HG02798 (cell line): ENCODE data around the gene MSANTD3.
A peak's percentile ranks its signal among the peaks of the same experiment; 100 is the strongest.
"Not testable (repeated sequence)": the region's sequence is repeated elsewhere in the genome, so short reads cannot be mapped to it uniquely, and the experiment has no call there.

Experiments used
- ATAC-seq: cut with Tn5 transposase; IDR thresholded peaks from one replicate; pipeline ENCODE4 v1.9.1; 2021; ENCODE audit warnings: mild to moderate bottlenecking; ENCODE audit not compliant: unreplicated experiment, poor library complexity

Gene MSANTD3, protein sequence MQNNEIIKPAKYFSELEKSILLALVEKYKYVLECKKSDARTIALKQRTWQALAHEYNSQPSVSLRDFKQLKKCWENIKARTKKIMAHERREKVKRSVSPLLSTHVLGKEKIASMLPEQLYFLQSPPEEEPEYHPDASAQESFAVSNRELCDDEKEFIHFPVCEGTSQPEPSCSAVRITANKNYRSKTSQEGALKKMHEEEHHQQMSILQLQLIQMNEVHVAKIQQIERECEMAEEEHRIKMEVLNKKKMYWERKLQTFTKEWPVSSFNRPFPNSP

DNA sequence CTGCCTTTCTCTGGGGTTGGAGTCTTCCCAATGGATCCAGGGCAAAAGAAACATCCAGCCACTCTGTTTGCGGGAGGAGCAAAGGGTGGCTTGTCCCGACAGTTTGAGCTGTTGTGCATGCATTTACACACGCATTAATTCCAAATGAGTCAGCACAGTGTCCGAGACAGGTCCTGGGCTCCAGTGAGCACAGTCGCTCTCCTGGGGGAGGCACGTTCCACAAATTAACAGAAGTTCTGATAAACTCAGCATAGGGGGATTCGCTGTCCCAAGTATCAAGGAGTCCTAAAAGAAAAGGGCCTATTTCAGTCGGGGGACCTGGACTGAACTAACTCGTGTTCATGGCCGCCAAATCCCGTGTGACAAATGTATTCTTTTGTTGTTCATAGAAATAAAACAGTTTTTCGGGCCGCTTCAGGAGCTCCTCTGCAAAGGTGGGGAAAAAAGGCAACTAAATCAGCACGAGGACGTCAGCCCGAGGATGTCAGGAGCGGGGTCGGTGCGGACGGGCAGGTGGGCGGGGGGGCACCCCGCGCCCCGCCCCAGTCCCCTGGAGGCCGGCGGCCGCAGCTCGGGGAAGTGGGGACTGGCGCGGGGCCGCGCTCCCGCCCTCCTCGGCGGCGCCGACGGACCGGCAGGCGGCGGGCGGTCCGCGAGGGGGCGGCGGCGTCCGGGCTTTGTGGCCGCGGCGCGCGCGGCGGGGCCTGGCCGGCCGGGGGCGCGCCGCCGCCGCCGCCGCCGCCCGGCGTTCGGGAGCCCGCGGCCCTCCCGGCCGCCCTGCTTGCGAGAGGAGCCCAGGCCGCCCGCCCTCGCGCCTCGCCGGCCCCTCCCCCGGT lies at the start of gene MSANTD3:
Gene MSANTD3 (plus strand): TSS at position 614 of the 836 bp plus-strand sequence. CDS start 14,796 bp downstream, outside the sequence.
- ATAC-seq = peak; percentile 88

GRCh38 chr9:100379862-100380261 lies 47.1 kb upstream of the MSANTD3 start:
- ATAC-seq = no peak

DNA sequence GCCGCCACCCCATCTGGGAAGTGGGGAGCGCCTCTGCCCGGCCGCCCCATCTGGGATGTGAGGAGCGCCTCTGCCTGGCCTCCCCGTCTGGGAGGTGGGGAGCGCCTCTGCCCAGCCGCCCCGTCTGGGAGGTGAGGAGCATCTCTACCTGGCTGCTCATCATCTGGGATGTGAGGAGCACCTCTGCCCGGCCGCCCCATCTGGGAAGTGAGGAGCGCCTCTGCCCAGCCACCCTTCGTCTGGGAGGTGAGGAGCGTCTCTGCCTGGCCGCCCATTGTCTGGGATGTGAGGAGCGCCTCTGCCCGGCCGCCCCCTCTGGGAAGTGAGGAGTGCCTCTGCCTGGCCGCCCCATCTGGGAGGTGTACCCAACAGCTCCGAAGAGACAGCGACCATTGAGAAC lies 34.0 kb upstream of the MSANTD3 start:
- not testable (repeated sequence) for ATAC-seq

- ATAC-seq = no peak
Observed at GRCh38 chr9:100394032-100394695, 32.8 kb upstream of the MSANTD3 start.

- no peak for ATAC-seq
Observed at GRCh38 chr9:100394816-100395215, 32.1 kb upstream of the MSANTD3 start.

DNA sequence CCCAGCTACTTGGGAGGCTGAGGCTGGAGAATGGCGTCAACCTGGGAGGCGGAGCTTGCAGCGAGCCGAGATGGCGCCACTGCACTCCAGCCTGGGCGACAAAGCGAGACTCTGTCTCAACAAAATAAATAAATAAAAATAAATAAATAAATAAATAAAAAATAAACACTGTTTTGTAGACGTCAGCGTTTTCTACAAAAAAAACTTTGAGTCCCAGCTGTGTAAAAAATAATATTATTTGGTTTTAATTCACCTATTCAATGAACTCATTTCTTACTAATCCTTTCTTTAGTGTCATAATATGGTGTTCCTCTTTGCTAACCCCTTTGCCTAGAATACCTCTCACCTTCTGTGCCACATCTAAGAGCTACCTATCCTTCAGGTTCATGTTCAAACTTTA lies 30.2 kb upstream of the MSANTD3 start:
- ATAC-seq = no peak

DNA sequence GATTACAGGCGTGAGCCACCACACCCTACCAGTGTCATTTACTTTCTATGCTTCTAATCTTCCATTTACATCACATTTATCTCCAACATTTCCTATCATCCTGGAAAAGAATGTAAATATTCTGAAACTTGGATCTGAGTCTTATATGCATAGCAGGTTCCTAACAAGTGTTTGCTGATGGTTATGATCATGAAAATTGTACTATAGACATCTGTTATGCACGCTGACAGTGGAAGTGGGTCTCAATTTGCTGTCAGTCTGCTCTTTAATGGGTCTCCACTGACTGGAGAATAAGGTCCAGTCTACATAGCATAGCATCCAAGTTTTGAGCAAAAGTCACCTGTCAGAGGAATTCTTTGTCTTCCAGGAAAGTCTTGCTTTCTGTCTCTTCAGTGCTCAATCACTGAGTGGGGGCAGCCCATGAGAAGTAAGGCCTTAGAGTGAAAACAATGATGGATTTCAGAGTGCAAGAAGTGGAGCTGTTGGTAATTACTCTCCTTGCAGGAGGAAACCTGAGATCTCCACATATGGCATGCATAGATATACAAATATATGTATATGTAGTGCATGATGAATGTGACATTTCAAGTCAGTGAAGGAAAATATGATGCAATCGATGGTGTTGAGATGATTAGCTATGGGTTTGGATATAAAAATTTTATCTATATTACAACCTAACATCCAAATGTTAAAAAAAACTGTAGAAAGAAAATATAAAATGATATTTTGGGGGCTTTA lies 29.2 kb upstream of the MSANTD3 start:
- ATAC-seq = no peak

GRCh38 chr9:100401042-100401441 lies 25.9 kb upstream of the MSANTD3 start:
- no peak for ATAC-seq

DNA sequence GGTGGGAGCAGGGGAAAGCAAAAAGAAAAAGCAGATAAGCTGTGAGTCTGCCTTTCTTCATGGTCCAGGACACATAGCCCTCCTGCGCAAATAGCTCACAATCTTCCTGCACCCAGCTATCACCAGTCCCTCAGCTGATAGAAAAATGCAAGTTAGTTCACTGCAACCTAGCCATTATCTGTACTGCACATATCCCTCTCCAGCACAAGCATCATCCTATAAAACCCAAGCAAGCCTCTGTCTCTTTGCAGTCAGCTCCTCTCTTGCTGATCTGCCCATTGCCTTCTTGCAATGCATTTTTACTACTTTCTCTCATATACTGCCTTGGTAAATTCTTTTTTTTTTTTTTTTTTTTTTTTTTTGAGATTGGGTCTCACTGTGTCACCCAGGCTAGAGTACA lies 20.0 kb upstream of the MSANTD3 start:
- no peak for ATAC-seq

DNA sequence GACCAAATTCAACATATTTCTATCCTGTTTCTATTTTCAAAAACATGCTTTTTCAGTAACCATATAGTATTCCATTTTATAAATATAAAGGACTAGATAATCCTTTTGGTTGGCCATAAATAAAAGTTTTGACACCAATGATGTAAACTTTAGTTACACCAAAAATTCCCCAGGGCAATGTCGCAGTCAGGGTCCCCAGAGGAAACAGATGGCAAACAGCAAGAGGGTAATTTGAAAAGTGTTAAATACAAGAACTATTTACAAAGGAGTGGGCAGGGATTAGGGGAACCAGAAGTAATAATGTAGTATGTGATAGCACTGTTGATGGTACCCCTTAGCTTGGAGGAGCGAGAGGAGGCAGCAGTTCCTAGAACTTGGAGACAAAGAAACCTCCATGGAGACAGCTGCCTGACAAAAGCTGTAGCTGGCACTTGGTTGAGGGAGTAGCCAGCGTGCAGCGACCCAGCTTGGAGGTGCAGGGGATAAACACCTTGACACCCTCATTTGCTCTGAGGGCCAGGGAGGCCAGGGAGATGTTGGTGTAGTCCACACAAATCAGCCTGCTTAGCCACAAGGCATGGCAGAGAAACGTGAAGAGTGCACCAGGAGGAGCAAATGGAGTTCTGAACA lies 18.3 kb upstream of the MSANTD3 start:
- ATAC-seq = no peak

- ATAC-seq = no peak
Observed at GRCh38 chr9:100409176-100409556, 17.8 kb upstream of the MSANTD3 start.

GRCh38 chr9:100411472-100412283 lies 15.3 kb upstream of the MSANTD3 start:
- peak; percentile 100 for ATAC-seq

- ATAC-seq = no peak
Observed at GRCh38 chr9:100413839-100414420, 13.0 kb upstream of the MSANTD3 start.

GRCh38 chr9:100417815-100418214 lies 9.1 kb upstream of the MSANTD3 start:
- ATAC-seq = no peak

GRCh38 chr9:100419166-100419565 lies 7.8 kb upstream of the MSANTD3 start:
- no peak for ATAC-seq

GRCh38 chr9:100421116-100421515 lies 5.8 kb upstream of the MSANTD3 start:
- ATAC-seq = not testable (repeated sequence)

GRCh38 chr9:100425758-100426157 lies 1.2 kb upstream of the MSANTD3 start:
- ATAC-seq = no peak

- ATAC-seq = no peak
Observed at GRCh38 chr9:100426189-100426529, 784 bp upstream of the MSANTD3 start.
